ENCODE measurements around the gene SIDT2.

Gene SIDT2

DNA sequence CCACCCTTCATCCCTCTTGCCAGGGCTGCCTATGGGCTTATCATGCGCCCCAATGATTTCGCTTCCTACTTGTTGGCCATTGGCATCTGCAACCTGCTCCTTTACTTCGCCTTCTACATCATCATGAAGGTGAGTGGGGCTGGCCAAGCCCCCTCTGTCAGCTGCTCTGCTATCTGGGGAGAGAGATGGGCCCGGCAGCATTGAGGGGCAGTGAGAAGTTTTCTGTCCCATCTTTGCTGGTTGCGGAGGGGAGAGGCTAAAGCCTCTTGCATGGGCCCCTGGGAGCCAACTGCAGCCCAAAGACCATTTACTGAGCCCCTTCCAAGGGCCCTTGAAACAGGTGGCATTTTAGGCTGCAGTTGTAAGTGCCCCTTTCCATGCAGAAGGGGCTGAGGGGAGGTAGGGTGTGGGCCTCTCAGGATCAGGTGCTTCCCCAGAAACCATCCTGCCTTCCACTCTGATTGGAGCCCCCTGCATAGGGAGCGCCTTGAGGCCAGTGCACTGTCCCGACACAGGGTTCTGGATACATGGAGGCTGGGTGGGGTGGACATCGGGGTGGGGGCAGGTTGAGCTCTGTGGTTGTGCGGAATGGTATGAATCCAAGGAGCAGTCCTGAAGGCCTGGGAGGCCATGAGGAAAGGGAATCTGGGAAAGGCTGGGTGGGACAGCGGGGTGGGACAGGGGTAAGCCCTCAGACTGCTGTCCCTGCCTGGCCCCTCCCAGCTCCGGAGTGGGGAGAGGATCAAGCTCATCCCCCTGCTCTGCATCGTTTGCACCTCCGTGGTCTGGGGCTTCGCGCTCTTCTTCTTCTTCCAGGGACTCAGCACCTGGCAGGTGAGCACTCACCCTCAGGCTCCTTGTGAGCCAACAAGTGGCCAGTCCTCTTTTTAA is 14.8 kb downstream of the SIDT2 start:
- Mint-ChIP-seq H3K27ac (peak overlapping the region; percentile 59), H3K4me1 (peaks cover 3% of the 10 kb centered on the region), H3K9me3 (no peaks in the 10 kb centered on the region), H3K36me3 (peaks cover 2% of the 10 kb centered on the region), H3K4me3 (no peak overlapping the region), H3K27me3 (no peaks in the 10 kb centered on the region)

- no peaks in the 10 kb centered on the region for H3K27me3 Mint-ChIP-seq
- H3K36me3 Mint-ChIP-seq = peaks cover 2% of the 10 kb centered on the region
- no peak overlapping the region for H3K27ac Mint-ChIP-seq
- H3K4me1 Mint-ChIP-seq = peaks cover 5% of the 10 kb centered on the region
- no peaks in the 10 kb centered on the region for H3K9me3 Mint-ChIP-seq
- no peak overlapping the region for H3K4me3 Mint-ChIP-seq
These were observed 15.7 kb downstream of the SIDT2 start for GRCh38 chr11:117194267-117194666.

DNA sequence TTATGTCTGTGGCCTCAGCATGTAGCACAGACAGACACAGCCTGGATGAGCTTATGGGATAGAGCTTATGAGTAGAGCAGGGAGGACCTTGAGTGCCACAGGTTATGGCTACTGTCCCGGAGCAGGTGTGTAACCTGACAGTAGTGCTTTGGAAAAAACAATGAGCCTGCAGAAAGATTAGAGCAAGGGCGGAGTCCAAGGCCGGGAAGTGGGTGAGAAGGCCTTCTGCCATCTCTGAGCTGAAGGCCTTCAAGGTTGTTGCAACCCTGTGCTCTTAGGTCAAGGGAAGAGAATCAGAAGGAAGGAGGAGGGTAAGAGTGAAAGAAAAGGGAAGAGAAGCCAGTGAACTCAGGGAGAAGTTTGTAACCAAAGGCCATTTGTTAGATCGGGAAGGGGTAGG is 16.7 kb downstream of the SIDT2 start:
- no peak overlapping the region for H3K4me3 Mint-ChIP-seq
- H3K4me1 Mint-ChIP-seq = peaks cover 5% of the 10 kb centered on the region
- peaks cover 2% of the 10 kb centered on the region for H3K36me3 Mint-ChIP-seq
- peak overlapping the region; percentile 48 for H3K27ac Mint-ChIP-seq
- no peaks in the 10 kb centered on the region for H3K27me3 Mint-ChIP-seq
- no peaks in the 10 kb centered on the region for H3K9me3 Mint-ChIP-seq

DNA sequence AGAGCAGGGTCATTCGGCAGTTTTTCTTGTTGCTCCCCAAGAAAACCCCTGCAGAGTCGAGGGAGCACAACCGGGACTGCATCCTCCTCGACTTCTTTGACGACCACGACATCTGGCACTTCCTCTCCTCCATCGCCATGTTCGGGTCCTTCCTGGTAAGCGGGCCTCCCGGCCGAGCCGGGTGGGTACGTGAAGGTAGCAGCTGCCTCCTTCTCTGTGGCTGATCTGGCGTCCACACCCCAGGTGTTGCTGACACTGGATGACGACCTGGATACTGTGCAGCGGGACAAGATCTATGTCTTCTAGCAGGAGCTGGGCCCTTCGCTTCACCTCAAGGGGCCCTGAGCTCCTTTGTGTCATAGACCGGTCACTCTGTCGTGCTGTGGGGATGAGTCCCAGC is 17.2 kb downstream of the SIDT2 start:
- H3K9me3 Mint-ChIP-seq = no peaks in the 10 kb centered on the region
- H3K4me3 Mint-ChIP-seq = no peak overlapping the region
- H3K27me3 Mint-ChIP-seq = no peaks in the 10 kb centered on the region
- peaks cover 5% of the 10 kb centered on the region for H3K4me1 Mint-ChIP-seq
- peaks cover 2% of the 10 kb centered on the region for H3K36me3 Mint-ChIP-seq
- H3K27ac Mint-ChIP-seq = no peak overlapping the region

- no peaks in the 10 kb centered on the region for H3K9me3 Mint-ChIP-seq
These were observed 18.5 kb downstream of the SIDT2 start for GRCh38 chr11:117197006-117197405.

GRCh38 chr11:117197516-117198456 is 19.2 kb downstream of the SIDT2 start:
- Mint-ChIP-seq H3K9me3 (no peaks in the 10 kb centered on the region), H3K36me3 (peaks cover 2% of the 10 kb centered on the region)

More at GRCh38 chr11:117197006-117197405, 18.5 kb downstream of the SIDT2 start:
- peaks cover 2% of the 10 kb centered on the region for H3K36me3 Mint-ChIP-seq
- no peak overlapping the region for H3K4me3 Mint-ChIP-seq
- peaks cover 5% of the 10 kb centered on the region for H3K4me1 Mint-ChIP-seq
- H3K27ac Mint-ChIP-seq = no peak overlapping the region
- H3K27me3 Mint-ChIP-seq = no peaks in the 10 kb centered on the region

DNA sequence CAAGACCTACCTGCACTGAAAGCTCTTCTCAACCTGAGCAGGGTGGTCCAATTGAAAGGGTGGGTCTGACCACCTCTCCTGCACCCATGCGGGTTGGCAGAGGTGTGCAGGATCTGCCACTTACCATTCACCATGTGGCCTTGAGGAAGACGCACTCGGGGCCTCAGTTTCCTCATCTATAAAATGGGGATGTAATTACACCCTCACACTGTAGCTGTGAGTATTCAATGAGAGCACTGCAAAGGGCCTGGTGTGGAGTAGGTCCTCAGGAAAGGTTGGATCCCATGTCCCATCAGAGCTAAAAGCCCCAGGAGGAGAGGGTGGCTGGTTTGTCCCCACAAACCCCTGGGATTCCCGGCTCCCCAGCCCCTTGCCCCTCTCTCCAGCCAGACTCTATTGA is 20.1 kb downstream of the SIDT2 start:
- peaks cover 2% of the 10 kb centered on the region for H3K36me3 Mint-ChIP-seq
- no peaks in the 10 kb centered on the region for H3K27me3 Mint-ChIP-seq
- H3K4me3 Mint-ChIP-seq = no peak overlapping the region
- H3K27ac Mint-ChIP-seq = no peak overlapping the region
- peaks cover 5% of the 10 kb centered on the region for H3K4me1 Mint-ChIP-seq
- no peaks in the 10 kb centered on the region for H3K9me3 Mint-ChIP-seq

More at GRCh38 chr11:117197516-117198456, 19.2 kb downstream of the SIDT2 start:
- no peaks in the 10 kb centered on the region for H3K27me3 Mint-ChIP-seq
- peaks cover 5% of the 10 kb centered on the region for H3K4me1 Mint-ChIP-seq
- H3K4me3 Mint-ChIP-seq = no peak overlapping the region
- no peak overlapping the region for H3K27ac Mint-ChIP-seq

DNA sequence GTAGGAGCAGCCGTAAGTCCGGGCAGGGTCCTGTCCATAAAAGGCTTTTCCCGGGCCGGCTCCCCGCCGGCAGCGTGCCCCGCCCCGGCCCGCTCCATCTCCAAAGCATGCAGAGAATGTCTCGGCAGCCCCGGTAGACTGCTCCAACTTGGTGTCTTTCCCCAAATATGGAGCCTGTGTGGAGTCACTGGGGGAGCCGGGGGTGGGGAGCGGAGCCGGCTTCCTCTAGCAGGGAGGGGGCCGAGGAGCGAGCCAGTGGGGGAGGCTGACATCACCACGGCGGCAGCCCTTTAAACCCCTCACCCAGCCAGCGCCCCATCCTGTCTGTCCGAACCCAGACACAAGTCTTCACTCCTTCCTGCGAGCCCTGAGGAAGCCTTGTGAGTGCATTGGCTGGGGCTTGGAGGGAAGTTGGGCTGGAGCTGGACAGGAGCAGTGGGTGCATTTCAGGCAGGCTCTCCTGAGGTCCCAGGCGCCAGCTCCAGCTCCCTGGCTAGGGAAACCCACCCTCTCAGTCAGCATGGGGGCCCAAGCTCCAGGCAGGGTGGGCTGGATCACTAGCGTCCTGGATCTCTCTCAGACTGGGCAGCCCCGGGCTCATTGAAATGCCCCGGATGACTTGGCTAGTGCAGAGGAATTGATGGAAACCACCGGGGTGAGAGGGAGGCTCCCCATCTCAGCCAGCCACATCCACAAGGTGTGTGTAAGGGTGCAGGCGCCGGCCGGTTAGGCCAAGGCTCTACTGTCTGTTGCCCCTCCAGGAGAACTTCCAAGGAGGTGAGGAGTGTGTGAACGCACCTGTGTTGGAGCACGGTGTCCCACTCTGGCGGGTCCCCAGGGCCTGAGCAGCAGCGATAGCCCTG is 20.7 kb downstream of the SIDT2 start, which contains the start of gene TAGLN:
Gene TAGLN, plus strand, starts transcription at position 318 of the 863 bp plus-strand sequence. CDS start 3,644 bp downstream, outside the sequence.
- Mint-ChIP-seq H3K4me3 (no peak within 1 kb of the TSS), H3K27me3 (no peaks in the 10 kb centered on the region), H3K9me3 (no peaks in the 10 kb centered on the region), H3K36me3 (peaks cover 4% of the 10 kb centered on the region), H3K4me1 (peaks cover 5% of the 10 kb centered on the region), H3K27ac (no peak within 1 kb of the TSS)

- Mint-ChIP-seq H3K27me3 (no peaks in the 10 kb centered on the region), H3K27ac (no peak overlapping the region), H3K9me3 (no peaks in the 10 kb centered on the region), H3K4me3 (no peak overlapping the region), H3K36me3 (peaks cover 6% of the 10 kb centered on the region), H3K4me1 (peaks cover 5% of the 10 kb centered on the region)
These were observed 21.6 kb downstream of the SIDT2 start for GRCh38 chr11:117199916-117200812.

DNA sequence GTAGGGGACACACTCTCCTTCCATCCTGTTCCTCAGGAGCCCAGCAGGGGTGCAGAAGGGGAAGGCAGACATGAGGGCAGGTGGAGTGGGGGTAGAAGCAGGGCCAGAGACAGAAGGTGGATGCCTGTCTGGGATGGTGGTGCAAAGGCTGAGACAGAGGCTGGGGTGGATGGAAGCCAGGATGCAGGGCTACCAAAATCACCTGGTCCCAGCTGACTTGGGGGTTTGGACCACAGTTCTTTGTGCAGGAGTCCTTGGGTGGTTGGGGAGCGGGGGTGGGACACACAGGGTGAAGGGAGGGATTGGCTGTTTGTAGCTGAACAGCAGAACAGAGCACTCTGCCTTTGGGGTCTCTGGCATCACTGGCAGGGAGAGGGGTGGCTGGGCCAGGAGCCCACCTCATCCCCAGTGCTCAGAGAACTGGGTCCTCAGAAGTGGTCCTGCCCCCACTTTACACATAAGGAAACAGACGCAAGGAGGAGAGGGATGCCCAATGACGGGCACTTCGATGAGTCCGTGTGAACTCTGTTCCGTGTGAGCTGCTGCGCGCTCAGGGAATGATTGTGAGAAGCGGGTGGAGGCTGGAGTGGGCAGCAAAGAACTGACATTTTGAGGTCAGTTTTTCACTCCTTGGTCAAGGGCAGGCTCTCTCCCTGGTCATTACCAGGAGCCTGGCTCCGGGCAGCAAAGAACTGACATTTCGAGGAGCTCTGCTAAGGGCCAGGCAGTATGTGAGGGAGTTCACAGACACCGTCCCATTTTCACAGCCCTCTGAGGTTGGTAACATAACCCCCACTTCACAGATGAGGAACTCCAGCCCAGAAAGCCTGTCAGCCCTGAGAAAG is 22.5 kb downstream of the SIDT2 start:
- Mint-ChIP-seq H3K27me3 (no peaks in the 10 kb centered on the region), H3K4me1 (peaks cover 5% of the 10 kb centered on the region), H3K27ac (no peak overlapping the region), H3K4me3 (no peak overlapping the region), H3K9me3 (no peaks in the 10 kb centered on the region), H3K36me3 (peaks cover 4% of the 10 kb centered on the region)

- no peaks in the 10 kb centered on the region for H3K9me3 Mint-ChIP-seq
- peaks cover 4% of the 10 kb centered on the region for H3K36me3 Mint-ChIP-seq
- no peaks in the 10 kb centered on the region for H3K27me3 Mint-ChIP-seq
- H3K4me1 Mint-ChIP-seq = peaks cover 5% of the 10 kb centered on the region
- no peak overlapping the region for H3K27ac Mint-ChIP-seq
- no peak overlapping the region for H3K4me3 Mint-ChIP-seq
These were observed 23.2 kb downstream of the SIDT2 start for GRCh38 chr11:117201658-117202305.

- Mint-ChIP-seq H3K36me3 (peaks cover 4% of the 10 kb centered on the region), H3K4me3 (no peak overlapping the region), H3K27ac (no peak overlapping the region)
These were observed 24.0 kb downstream of the SIDT2 start for GRCh38 chr11:117202386-117203068.

GRCh38 chr11:117203069-117203407 is 24.5 kb downstream of the SIDT2 start:
- peaks cover 4% of the 10 kb centered on the region for H3K36me3 Mint-ChIP-seq
- no peaks in the 10 kb centered on the region for H3K27me3 Mint-ChIP-seq
- H3K4me3 Mint-ChIP-seq = no peak overlapping the region
- H3K4me1 Mint-ChIP-seq = peaks cover 5% of the 10 kb centered on the region
- no peaks in the 10 kb centered on the region for H3K9me3 Mint-ChIP-seq
- H3K27ac Mint-ChIP-seq = peak overlapping the region; percentile 52

More at GRCh38 chr11:117202386-117203068, 24.0 kb downstream of the SIDT2 start:
- no peaks in the 10 kb centered on the region for H3K9me3 Mint-ChIP-seq
- H3K4me1 Mint-ChIP-seq = peaks cover 5% of the 10 kb centered on the region
- no peaks in the 10 kb centered on the region for H3K27me3 Mint-ChIP-seq

Measured in activated naive CD4-positive, alpha-beta T cell treated with anti-CD3 and anti-CD28 coated beads, Interleukin-2, amount 50 U/mL, for 24 hours (primary cell).